GM12872 (cell line): Measurements from ENCODE around the gene ICE2.

Source experiments
- TF ChIP-seq, protein P1 (sequence below): IDR thresholded peaks from 3 replicates; pipeline ENCODE4 v1.5.1; 2011; ENCODE audit warnings: low read depth, mild to moderate bottlenecking, low read length, moderate library complexity; ENCODE audit not compliant: insufficient read depth

The ICE2 gene

DNA sequence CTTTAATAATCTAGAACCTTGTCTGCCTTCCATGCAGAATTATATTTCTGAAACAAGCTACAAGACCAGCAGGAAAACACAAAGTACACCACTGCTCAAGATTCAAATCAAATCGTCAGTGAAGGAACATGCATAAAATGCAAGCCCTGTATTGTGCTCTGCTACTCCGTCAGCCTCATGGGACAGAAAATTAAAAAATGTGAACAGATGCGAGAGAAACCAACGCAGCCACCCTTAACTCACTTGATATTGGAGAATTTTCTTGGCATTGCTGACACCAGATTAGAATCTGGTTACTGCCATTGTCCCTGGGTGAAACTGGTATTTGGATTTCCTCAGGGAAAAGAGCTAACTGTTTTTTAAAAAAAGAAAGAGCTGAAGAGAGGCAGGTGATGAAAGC lies 104.7 kb downstream of the ICE2 start:
- TF ChIP-seq, protein P1, sequence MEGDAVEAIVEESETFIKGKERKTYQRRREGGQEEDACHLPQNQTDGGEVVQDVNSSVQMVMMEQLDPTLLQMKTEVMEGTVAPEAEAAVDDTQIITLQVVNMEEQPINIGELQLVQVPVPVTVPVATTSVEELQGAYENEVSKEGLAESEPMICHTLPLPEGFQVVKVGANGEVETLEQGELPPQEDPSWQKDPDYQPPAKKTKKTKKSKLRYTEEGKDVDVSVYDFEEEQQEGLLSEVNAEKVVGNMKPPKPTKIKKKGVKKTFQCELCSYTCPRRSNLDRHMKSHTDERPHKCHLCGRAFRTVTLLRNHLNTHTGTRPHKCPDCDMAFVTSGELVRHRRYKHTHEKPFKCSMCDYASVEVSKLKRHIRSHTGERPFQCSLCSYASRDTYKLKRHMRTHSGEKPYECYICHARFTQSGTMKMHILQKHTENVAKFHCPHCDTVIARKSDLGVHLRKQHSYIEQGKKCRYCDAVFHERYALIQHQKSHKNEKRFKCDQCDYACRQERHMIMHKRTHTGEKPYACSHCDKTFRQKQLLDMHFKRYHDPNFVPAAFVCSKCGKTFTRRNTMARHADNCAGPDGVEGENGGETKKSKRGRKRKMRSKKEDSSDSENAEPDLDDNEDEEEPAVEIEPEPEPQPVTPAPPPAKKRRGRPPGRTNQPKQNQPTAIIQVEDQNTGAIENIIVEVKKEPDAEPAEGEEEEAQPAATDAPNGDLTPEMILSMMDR: no peak

DNA sequence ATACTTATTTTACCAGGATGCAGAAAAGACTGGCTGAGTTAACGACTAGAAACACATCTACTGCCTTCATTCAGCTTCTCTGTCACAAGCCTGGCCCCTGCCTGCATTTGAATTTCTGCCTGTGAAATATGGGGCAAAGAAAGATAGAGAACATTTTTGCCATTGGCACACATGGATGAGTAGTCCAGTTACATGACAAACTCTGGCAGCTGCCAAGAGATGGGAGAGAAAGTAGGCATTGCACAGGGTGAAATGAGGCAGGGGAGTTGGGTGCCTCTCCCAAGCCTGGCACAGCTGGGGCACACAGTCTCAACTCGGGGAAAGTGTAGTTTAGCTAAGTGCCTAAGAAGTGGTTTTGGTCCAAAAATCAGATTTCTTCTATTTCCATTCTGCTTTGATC lies 105.2 kb downstream of the ICE2 start:
- TF ChIP-seq, protein P1: no peak

DNA sequence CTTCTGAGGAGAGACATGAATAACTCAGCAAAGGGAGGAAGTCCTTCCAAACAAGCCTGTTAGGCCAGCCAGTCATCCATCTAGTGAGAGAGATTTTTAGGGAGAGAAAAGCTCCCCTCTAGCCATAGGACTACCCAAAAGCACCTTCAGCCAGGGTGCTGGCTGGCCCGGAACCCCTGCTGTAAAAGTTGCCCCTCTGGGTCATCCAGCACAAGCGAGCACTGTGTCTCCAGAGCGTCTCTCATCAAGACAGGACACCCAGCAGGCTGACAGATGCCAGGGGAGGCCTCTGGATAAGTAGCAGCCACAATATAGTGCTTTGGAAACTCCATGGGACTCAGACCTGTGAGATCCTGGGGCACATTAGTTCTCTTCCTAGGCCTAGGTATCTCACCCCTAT lies 105.6 kb downstream of the ICE2 start:
- TF ChIP-seq, protein P1: no peak

DNA sequence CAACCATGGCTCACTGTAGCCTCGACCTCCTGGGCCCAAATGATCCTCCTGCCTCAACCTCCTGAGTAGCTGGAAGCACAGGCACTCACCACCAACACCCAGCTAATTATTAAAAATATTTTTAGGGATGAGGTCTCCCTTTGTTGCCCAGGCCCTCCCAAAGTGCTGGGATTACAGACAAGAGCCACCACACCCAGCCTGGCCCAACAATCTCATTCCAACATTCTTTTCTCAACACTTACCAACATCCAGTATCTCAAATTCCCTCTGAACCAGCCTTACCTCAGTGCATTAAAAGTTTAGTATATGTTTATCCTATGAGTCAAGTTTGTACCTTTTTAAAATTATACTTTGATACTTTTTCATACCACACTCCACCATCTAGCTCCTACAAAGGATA lies 106.2 kb downstream of the ICE2 start:
- TF ChIP-seq, protein P1: no peak

DNA sequence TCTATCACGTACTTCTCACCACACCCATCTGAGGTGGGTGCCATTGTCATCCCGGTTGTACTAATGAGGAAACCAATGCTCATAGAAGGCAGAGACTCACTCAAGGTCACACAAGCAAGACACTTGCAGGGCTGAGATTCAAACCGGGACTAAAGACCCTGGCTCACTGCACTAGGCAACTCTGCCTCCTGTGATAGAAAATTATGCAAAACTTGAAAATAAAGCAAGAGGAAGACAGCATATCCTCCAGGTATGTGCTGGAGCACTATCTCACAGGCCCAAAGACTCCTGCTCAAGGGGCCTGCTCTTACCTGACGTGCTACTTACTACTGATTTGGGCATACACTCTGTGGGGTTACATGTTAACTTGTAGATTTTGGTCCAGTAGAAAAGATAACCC lies 106.7 kb downstream of the ICE2 start:
- TF ChIP-seq, protein P1: no peak

DNA sequence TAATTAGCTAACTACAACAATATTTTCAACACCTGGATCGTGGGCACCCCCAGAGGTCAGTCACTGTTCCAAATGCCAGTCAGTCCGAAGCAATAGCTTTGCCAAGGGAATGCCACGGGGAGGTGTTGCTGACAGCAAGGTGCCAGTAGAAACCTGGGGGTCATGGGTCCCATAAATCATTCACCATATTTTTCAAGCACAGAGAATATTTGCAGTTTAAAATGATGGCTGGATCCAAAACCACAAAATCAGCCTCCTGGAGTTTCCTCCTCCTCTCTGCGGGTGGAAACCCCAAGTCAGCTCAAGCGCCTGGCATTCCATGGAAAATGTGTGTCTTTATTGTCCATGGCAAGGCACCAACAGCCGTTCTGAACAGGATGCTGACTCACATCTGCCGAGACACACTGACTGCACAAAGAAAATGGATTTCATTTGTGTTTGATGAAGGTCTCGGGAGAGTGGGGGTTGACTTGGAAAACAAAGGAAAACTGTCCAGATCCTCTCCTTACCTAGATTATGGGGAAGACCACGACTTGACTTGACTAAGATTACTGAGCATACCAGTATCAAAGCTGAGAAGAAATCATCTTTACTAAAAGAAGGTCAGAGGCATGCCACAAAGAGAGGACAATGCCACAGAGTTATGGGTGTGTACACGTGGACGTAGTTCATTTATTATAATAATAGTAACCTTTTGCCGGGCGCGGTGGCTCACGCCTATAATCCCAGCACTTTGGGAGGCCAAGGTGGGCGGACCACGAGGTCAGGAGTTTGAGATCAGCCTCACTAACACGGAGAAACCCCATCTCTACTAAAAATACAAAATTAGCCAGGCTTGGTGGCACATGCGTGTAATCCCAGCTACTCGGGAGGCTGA lies 107.5 kb downstream of the ICE2 start:
- TF ChIP-seq, protein P1: no peak

DNA sequence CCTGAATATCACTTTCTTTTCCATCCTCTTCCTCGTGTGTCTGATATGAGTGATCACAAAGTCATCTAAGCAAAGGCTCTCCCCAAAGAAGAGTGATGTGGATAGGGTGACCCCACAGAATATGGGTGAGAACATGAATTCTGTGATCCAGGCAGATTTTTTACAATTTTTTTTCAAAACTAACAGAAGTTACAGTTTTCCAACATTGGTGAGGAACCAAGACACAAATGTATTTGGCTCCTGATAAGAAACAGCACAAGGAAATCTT lies 108.1 kb downstream of the ICE2 start:
- TF ChIP-seq, protein P1: no peak
